Measurements from ENCODE around the gene SLC11A2. TPM values are rescaled to one million over a fixed set of nuclear protein-coding genes. Genes with fewer than 3 reads are reported as not detected.
"Not testable (repeated sequence)": the region's sequence is repeated elsewhere in the genome, so short reads cannot be mapped to it uniquely, and the experiment has no call there.

The SLC11A2 gene
- total RNA-seq, 1 donor from 2014 or later = 37.1 TPM

DNA sequence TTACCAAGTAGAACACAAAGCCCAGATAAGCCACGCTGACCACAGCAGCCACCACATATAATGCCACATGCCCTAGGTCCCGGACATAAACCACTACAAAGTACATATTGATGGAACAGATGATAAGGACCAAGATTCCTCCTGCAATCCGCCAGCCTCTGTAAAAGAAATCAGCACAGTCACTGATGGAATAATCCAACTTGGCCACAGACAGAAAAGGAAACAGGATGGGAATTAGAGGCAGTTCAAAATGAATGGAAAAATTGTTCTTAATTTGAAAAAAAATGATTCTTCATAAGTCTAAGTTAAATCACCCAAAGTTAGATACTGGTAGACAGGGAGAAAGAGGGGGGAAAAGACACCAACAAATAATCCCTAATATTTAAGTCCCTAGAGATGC is 35.4 kb downstream of the SLC11A2 start:
- DNase-seq (ENCODE audit: low read depth in 2 of 2) = peak in 1 of 2 donors; percentile 31

GRCh38 chr12:50990147-50990727 is 35.9 kb downstream of the SLC11A2 start:
- no peak for DNase-seq (ENCODE audit: low read depth in 2 of 2)

DNA sequence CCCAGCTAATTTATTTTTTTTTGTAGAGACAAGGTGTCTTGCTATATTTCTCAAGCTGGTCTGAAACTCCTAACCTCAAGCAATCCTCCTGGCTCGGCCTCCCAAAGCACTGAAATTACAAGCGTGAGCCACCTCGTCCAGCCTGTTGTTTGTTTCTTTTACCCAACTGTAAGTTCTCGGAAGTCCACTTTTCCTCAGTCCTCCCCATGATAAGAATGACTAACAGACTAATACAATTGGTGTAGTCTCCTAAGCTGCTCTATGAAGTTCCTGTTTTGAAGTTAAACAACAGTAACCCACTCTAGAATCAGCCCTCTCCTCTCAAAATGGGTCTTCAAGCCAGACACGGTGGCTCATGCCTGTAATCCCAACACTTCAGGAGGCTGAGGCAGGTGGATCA is 37.3 kb downstream of the SLC11A2 start:
- peak in 1 of 2 donors; percentile 80 for DNase-seq (ENCODE audit: low read depth in 2 of 2)

- DNase-seq (ENCODE audit: low read depth in 2 of 2) = peak in 1 of 2 donors; percentile 21
Observed at GRCh38 chr12:50988051-50988450, 38.1 kb downstream of the SLC11A2 start.

- peak in 1 of 2 donors; percentile 83 for DNase-seq (ENCODE audit: low read depth in 2 of 2)
Observed at GRCh38 chr12:50986966-50987737, 39.0 kb downstream of the SLC11A2 start.

DNA sequence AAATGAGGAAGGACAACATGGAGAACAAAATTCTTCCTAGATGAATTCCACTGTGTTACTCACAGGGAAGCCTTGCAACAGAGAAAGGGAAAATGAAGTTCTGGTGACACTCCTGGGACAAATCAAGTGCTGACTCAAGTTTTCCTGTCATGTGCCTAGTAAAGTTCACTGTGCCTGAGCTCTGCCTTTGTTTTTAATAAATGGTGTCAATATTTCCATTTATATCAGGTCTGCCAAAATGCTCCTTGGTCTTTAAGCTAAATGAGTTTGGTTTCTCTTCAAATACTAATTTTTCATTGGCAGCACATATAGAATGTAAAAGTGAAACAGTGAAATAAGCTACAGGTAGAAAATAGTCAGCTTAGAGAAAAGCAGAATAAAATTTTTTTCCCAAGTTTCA is 40.9 kb downstream of the SLC11A2 start:
- peak; percentile 94 to 96 for DNase-seq (ENCODE audit: low read depth in 2 of 2)

DNA sequence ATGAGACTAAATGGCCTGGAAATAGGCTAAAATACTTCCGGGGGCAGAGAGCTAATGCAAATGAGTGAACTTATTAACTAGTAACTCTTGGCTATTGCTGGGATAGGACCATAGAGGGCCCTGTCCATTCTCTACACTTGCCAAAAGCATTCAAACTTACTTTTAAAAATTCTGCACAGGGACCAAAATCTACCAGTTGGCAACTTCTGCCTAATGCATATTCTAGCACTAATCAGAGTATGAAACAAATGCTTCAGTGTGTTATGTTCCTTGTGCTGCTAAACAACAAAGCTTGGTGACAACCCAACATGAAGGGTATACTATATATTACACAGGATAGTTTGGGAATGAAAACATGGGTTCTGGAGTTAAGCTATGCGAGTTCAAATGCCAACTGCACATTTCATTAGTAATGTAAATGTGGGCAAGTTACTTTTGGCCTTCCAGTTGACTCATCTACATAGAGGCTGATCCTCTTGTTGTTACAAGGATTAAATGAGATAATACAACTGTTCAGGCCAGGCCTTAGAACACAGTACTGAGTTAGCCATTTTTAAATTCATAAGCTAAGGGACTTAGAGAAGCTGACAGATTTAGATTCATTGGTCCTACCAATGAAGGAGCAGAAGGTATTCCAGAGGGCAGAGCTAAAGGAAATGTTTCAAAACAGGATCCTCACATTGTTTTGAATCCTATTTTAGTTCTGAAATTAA is 41.4 kb downstream of the SLC11A2 start:
- DNase-seq (ENCODE audit: low read depth in 2 of 2) = no peak

GRCh38 chr12:50981319-50982239 is 44.6 kb downstream of the SLC11A2 start:
- DNase-seq (ENCODE audit: low read depth in 2 of 2) = peak in 1 of 2 donors; percentile 88

GRCh38 chr12:50980545-50980944 is 45.6 kb downstream of the SLC11A2 start:
- DNase-seq (ENCODE audit: low read depth in 2 of 2) = no peak

DNA sequence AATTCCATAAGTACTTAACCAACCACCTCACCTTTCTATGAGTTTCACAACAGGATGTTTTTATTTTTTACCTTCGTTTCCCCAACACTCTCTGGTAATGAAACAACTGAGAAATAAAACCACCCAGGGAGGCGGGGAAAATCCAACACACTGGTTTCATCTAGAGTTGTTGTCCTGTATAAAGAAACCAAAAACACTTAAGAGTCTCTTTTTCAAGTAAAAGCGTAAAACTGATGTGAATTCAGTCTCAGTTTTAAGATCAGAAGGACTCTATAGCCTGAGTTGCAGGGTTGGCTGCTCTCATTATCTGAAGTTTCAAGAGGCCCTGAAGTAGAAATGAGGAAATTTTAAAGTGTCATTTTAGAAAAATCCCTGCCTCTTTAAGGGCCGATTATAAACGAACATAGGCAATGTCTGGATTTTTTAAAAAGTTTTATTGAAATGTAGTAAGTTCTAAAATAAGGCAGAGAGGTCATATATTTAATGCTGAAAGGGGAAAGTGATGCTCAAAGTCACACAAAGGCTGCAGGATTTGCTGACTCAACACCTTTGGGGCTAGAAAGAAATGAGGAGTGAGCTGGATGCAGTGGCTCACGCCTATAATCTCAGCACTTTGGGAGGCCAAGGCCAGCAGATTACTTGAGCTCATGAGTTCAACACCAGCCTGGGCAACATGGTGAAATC is 46.7 kb downstream of the SLC11A2 start:
- DNase-seq (ENCODE audit: low read depth in 2 of 2) = no peak

GRCh38 chr12:50971946-50972345 is 54.2 kb downstream of the SLC11A2 start:
- DNase-seq (ENCODE audit: low read depth in 2 of 2) = no peak

GRCh38 chr12:50964432-50964831 is 61.8 kb downstream of the SLC11A2 start:
- no peak for DNase-seq (ENCODE audit: low read depth in 2 of 2)

GRCh38 chr12:50961708-50962107 is 64.5 kb downstream of the SLC11A2 start:
- DNase-seq (ENCODE audit: low read depth in 2 of 2) = no peak

GRCh38 chr12:50960130-50960529 is 66.1 kb downstream of the SLC11A2 start:
- no peak for DNase-seq (ENCODE audit: low read depth in 2 of 2)

GRCh38 chr12:50955697-50956096 is 70.5 kb downstream of the SLC11A2 start:
- DNase-seq (ENCODE audit: low read depth in 2 of 2) = no peak

DNA sequence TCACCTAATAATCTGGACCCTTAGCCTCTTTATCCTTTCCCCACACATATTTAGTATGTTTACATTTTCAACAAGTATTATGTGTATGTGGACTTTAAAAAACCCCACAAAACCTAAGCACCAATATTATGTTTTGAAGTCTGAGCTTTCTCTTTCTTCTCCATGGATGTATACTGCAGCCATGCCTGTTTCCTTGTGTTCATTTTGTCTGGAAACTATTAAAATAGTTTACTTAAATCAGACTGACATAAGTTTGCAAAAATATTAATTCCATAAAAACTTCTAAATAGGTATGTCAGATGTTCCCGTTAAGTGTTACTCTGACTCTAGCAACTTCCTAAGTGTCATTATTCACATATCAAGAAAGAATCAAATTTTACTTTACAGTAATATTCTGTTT is 70.9 kb downstream of the SLC11A2 start:
- no peak for DNase-seq (ENCODE audit: low read depth in 2 of 2)

DNA sequence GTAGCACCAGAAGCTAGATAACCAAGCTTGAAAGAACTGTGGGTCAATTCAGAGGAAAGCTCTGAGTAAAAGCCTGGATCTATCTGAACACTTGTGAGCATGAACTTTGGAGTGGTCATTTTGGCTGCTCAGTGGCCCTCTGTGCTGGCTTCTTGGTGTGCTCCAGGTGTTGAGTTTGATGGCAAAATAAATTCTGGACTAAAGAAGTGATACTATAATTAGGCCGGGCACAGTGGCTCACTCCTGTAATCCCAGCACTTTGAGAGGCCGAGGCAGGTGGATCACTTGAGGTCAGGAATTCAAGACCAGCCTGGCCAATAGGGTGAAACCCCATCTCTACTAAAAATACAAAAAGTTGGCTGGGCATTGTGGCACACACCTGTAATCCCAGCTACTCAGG is 71.4 kb downstream of the SLC11A2 start:
- not testable (repeated sequence) for DNase-seq (ENCODE audit: low read depth in 2 of 2)

- DNase-seq (ENCODE audit: low read depth in 2 of 2) = no peak
Observed at GRCh38 chr12:50953047-50953446, 73.1 kb downstream of the SLC11A2 start.

DNA sequence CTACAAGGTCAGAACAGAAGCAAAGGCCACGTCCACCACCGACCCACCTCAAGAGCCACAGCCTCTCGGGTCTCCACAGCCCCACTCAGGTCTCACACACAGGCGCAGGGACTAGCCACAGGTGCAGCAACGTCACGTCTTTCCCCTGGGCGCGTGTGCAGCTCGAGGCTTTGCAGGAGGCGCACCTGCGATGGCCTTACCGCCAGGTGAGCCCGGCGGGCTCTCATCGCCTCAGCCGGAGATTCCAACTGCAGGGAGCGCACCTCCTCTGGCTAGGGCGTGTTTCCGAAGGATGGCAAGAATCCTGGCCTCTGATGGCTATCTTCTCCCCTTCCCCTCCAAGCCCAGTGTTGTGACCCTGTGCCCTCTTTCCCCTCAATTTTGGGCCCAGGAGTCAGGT is 73.7 kb downstream of the SLC11A2 start, which contains the start of gene HIGD1C:
HIGD1C (plus strand) TSS at position 35 of the 400 bp plus-strand sequence. CDS start 1,455 bp downstream, outside the sequence.
- no peak for DNase-seq (ENCODE audit: low read depth in 2 of 2)

- DNase-seq (ENCODE audit: low read depth in 2 of 2) = no peak
Observed at GRCh38 chr12:50951112-50951511, 75.1 kb downstream of the SLC11A2 start.
